ENCODE data around the gene IPO9.
A peak's percentile ranks its signal among the peaks of the same experiment; 100 is the strongest.

Gene IPO9

DNA sequence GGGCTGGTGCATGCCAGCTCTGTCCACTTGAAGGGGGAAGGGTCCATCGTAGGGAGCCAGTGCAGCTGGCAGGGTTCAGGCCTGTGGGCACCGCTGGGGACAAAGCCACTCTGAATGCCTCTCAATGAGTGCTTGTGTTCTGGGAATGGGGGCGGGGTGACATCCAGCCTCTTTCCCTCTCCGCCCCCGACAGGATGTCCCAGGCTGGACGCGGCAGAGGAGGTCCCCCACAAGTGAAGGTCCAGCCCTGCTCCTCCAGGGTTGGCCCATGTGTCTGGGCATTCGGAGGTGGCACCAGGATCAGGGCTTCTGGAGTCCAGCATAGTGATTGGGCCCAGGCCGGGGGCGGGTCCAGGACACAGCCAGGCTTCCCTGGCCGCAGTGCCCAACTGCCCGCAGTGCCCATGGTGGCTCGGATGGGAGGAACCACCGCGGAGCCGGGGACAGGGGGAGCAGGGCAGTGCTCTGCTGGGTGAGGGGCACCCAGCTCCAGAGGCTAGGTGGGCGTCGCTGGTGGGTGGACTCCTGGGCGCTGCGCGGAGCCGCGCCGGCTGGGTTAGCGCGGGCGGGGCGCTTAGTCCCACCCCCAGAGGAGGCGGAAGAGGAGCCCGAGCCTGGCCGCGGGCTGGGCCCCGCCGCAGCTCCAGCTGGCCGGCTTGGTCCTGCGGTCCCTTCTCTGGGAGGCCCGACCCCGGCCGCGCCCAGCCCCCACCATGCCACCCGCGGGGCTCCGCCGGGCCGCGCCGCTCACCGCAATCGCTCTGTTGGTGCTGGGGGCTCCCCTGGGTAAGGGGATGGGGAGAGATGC lies 59.5 kb downstream of the IPO9 start, which contains the start of gene SHISA4:
Gene SHISA4 (plus strand): TSS at position 617 of the 808 bp plus-strand sequence. CDS start 97 bp downstream, at position 714.
- peak within 1 kb of the TSS; percentile 69 for H3K4me3 Mint-ChIP-seq
- H3K27ac Mint-ChIP-seq (ENCODE audit: low read depth), result peak within 1 kb of the TSS; percentile 11
- peak; percentile 58 for ATAC-seq (replicated peaks; ENCODE audit: extremely low read depth, poor library complexity, severe bottlenecking)
- H3K27me3 Mint-ChIP-seq, result peaks cover 66% of the 10 kb centered on the region
- no peak for DNase-seq (ENCODE audit: low spot score in 2 of 2)
- H3K9me3 Mint-ChIP-seq, result no peaks in the 10 kb centered on the region
- H3K4me1 Mint-ChIP-seq, result peaks cover 6% of the 10 kb centered on the region
- peaks cover 2% of the 10 kb centered on the region for H3K36me3 Mint-ChIP-seq (ENCODE audit: insufficient read depth)

DNA sequence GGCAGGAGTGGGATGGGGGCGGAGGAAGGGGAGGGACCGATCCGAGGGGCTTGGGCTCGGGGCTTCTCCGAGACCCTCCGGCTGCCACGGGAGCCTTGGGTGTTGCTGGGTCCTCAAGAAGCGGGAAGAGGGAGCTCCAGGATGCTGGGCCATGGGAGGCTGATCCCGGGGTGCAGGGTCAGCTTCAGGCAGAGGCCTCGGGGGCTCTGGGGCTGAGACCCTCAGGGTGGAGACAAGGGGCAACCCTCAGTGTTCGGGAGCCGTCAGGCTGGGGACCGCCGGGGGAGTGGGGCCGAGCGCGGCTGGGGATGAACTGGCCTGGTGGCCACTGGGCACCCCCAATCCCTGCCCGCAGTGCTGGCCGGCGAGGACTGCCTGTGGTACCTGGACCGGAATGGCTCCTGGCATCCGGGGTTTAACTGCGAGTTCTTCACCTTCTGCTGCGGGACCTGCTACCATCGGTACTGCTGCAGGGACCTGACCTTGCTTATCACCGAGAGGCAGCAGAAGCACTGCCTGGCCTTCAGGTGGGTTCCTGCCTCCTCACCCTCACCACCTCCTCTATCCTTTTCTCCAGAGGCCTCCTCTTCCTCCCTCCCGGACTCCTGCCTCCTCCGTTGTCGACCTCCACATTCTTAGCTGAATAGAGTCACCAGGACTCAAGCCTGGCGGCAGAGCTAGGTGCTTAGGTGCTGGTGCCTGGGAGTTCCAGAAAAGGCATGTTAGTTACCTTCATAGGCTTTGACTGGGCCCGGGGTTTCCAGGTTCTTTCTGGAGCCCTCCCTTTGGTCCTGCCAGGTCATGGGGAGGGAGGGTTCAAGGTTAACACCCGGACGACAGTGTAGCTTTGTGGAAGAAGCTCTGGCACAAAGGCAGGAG lies 60.4 kb downstream of the IPO9 start:
- ATAC-seq (replicated peaks; ENCODE audit: extremely low read depth, poor library complexity, severe bottlenecking) (peak; percentile 19), DNase-seq (ENCODE audit: low spot score in 2 of 2) (no peak)
- no peaks in the 10 kb centered on the region for H3K9me3 Mint-ChIP-seq
- peaks cover 75% of the 10 kb centered on the region for H3K27me3 Mint-ChIP-seq
- peaks cover 2% of the 10 kb centered on the region for H3K36me3 Mint-ChIP-seq (ENCODE audit: insufficient read depth)
- H3K4me3 Mint-ChIP-seq, result peak overlapping the region; percentile 69
- H3K4me1 Mint-ChIP-seq, result peaks cover 6% of the 10 kb centered on the region
- no peak overlapping the region for H3K27ac Mint-ChIP-seq (ENCODE audit: low read depth)

DNA sequence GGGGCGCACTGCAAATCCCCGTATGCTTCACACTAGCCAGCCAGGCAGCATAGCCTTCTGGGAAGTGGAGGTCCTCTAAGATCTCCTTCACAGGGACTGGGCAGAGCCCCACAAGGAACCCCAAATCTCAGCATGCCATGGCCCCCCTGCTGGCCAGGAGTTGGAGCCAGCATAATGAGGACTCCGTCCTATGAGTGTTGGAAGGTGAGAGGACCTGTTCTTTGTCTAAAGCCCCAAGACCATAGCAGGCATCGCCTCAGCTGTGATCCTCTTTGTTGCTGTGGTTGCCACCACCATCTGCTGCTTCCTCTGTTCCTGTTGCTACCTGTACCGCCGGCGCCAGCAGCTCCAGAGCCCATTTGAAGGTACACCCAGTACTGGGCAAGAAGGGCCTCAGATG lies 61.3 kb downstream of the IPO9 start:
- Mint-ChIP-seq H3K4me3 (no peak overlapping the region), H3K27me3 (peaks cover 79% of the 10 kb centered on the region), H3K27ac (ENCODE audit: low read depth) (no peak overlapping the region), H3K36me3 (ENCODE audit: insufficient read depth) (peaks cover 2% of the 10 kb centered on the region), H3K9me3 (no peaks in the 10 kb centered on the region), H3K4me1 (peaks cover 6% of the 10 kb centered on the region)
- ATAC-seq (replicated peaks; ENCODE audit: extremely low read depth, poor library complexity, severe bottlenecking) (no peak), DNase-seq (ENCODE audit: low spot score in 2 of 2) (no peak)

DNA sequence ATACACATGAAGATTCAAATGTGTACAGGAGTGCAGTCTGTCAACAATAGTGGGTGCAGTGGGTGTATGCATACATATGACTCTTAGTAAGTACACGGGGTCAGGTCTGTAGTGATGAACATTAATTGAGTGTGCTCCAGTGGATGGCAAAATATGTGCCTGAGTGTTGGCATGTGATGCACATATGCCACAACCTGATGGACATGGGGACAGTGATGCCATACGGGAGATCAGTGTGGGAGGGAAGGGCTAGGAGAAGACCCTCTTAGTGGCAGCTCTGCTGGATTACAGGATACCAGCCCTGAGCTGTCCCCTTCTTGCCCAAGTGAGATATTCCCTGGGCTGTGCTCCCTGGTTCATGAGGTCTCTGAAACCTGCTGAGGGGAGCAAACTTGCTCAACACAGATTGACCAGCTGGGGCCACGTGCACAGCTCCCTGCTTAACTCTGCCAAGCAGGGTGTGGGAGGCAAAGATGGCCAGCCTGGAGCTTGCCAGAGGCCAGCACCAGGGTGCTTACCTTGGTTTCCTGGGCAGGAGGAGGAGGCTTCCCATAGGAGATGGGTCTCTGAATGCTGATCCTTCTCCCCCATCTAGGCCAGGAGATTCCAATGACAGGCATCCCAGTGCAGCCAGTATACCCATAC lies 62.0 kb downstream of the IPO9 start:
- no peaks in the 10 kb centered on the region for H3K9me3 Mint-ChIP-seq
- DNase-seq (ENCODE audit: low spot score in 2 of 2) (no peak), ATAC-seq (replicated peaks; ENCODE audit: extremely low read depth, poor library complexity, severe bottlenecking) (no peak)
- peaks cover 2% of the 10 kb centered on the region for H3K36me3 Mint-ChIP-seq (ENCODE audit: insufficient read depth)
- H3K27ac Mint-ChIP-seq (ENCODE audit: low read depth), result no peak overlapping the region
- peaks cover 79% of the 10 kb centered on the region for H3K27me3 Mint-ChIP-seq
- peaks cover 9% of the 10 kb centered on the region for H3K4me1 Mint-ChIP-seq
- H3K4me3 Mint-ChIP-seq, result no peak overlapping the region

DNA sequence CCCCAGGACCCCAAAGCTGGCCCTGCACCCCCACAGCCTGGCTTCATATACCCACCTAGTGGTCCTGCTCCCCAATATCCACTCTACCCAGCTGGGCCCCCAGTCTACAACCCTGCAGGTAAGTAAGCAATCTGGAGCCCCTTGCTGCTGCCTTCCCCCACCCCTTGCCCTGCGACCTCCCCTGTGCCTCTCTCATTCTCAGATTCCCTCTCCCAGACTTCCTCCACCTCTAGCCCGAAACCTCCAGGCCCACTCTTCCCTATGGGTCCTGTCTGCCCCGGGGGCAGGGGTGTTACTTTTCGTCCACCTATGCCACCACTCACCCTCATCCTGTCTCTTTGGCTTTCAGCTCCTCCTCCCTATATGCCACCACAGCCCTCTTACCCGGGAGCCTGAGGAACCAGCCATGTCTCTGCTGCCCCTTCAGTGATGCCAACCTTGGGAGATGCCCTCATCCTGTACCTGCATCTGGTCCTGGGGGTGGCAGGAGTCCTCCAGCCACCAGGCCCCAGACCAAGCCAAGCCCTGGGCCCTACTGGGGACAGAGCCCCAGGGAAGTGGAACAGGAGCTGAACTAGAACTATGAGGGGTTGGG lies 62.6 kb downstream of the IPO9 start:
- Mint-ChIP-seq H3K27ac (ENCODE audit: low read depth) (no peak overlapping the region), H3K36me3 (ENCODE audit: insufficient read depth) (peaks cover 2% of the 10 kb centered on the region), H3K4me3 (no peak overlapping the region), H3K4me1 (peaks cover 14% of the 10 kb centered on the region), H3K27me3 (peaks cover 76% of the 10 kb centered on the region), H3K9me3 (no peaks in the 10 kb centered on the region)
- DNase-seq (ENCODE audit: low spot score in 2 of 2) (no peak), ATAC-seq (replicated peaks; ENCODE audit: extremely low read depth, poor library complexity, severe bottlenecking) (no peak)

DNA sequence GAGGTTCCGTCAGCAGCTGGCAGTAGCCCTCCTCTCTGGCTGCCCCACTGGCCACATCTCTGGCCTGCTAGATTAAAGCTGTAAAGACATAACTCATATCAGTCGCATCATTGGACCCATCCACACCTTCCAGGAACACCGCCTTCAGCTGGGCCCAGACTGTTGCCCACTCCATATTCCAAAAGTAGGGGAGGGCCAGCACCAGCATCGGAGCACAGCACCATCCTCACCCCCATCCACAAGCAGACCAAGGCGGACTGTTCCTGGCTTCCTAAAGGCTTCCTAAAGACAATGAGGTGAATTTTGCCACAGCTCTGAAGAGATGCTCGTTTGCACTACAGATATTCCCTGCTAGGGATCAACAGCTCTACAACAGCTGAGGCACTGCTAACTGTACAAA lies 63.3 kb downstream of the IPO9 start:
- H3K4me3 Mint-ChIP-seq, result no peak overlapping the region
- peaks cover 2% of the 10 kb centered on the region for H3K36me3 Mint-ChIP-seq (ENCODE audit: insufficient read depth)
- H3K4me1 Mint-ChIP-seq, result peaks cover 14% of the 10 kb centered on the region
- H3K27me3 Mint-ChIP-seq, result peaks cover 69% of the 10 kb centered on the region
- no peak overlapping the region for H3K27ac Mint-ChIP-seq (ENCODE audit: low read depth)
- no peak for ATAC-seq (replicated peaks; ENCODE audit: extremely low read depth, poor library complexity, severe bottlenecking)
- H3K9me3 Mint-ChIP-seq, result no peaks in the 10 kb centered on the region
- DNase-seq (ENCODE audit: low spot score in 2 of 2), result no peak

DNA sequence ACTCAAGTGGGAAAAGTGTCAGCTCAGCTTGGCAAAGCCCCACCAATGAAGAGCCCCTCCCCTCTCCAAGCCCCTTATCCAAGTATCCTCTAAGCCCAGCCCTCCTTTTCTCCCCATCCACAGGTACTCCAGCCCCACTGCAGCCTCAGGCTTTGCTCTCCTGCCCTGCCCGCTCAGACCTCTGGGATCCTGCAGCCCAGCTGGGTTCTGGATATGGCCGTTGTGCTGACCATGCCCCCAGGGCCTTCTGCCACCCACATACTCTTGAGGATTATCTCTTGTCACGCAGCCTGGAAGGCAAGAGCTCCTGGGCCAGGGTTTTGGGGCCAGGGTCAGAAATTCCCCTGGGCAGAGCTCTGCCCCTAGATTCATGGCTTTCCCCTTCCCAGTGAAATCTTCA lies 64.5 kb downstream of the IPO9 start:
- Mint-ChIP-seq H3K4me3 (no peak overlapping the region), H3K4me1 (peaks cover 14% of the 10 kb centered on the region), H3K36me3 (ENCODE audit: insufficient read depth) (peaks cover 2% of the 10 kb centered on the region), H3K9me3 (no peaks in the 10 kb centered on the region), H3K27me3 (peaks cover 57% of the 10 kb centered on the region), H3K27ac (ENCODE audit: low read depth) (no peak overlapping the region)
- DNase-seq (ENCODE audit: low spot score in 2 of 2) (no peak), ATAC-seq (replicated peaks; ENCODE audit: extremely low read depth, poor library complexity, severe bottlenecking) (no peak)

DNA sequence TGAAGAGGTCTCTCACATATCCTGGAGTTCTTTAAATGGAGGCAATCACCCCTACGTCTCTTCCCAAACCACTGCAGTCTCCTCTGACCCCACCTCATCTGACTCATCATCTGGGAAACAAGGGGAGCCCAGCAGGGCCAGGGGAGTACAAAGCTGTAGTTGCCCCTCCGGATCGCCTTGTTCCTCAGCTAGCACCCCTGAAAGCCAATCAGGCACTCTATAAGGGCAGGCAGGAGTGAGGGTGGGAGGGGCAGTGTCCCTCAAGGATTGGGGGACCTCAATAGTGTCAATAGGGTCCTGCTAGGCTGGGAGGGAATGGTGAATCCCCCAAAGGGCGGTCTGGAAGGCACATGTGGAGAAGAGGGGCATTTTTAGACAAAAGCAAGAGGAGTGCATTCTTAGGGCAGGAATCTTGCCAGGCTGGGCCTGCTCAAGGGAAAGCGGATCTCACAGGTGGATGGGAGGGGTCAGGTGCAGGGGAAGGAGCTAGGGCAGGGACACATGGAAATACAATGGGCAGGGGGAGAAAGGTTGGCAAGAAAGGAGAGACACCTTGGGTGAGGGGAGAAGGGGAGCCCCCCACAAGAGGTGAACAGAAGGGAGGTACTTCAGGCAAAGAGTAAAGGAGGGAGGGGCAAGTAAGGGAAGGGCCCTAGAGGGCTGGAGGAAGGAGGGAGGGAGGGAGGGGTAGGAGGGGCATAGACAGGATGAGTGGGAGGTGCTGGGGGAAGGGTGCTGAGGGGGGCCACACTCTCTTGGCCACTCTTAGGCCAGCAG lies 65.6 kb downstream of the IPO9 start:
- Mint-ChIP-seq H3K27me3 (peaks cover 53% of the 10 kb centered on the region), H3K4me3 (no peak overlapping the region), H3K4me1 (peaks cover 11% of the 10 kb centered on the region), H3K27ac (ENCODE audit: low read depth) (no peak overlapping the region), H3K9me3 (no peaks in the 10 kb centered on the region), H3K36me3 (ENCODE audit: insufficient read depth) (peaks cover 2% of the 10 kb centered on the region)
- no peak for DNase-seq (ENCODE audit: low spot score in 2 of 2)
- no peak for ATAC-seq (replicated peaks; ENCODE audit: extremely low read depth, poor library complexity, severe bottlenecking)

DNA sequence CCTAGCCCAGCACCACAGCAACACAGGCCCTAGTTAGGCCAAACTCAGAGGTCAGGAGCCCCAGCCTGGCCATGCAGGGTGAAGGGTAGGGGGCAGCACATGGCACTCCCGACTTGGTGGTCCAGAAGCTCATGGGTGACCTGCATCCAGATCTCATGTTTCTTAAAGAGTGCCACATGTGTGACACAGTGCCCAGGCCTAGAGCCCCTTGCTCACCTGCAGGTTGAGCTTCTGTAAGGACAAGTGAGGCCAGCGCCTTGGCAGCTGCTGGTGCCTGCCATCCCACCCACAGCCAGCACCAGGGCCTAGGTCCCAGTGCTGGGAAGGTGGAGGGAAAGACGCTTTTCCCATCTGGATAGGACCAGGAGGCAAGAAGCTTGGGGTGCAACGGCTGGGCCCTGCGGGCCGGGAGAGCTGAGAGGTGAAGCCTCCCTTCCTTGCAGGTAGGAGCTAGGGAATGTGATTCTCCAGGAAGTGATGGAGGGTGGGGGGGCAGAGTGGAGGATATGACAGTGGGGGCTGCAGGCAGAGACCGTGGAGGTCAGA lies 66.2 kb downstream of the IPO9 start:
- H3K9me3 Mint-ChIP-seq, result no peaks in the 10 kb centered on the region
- peaks cover 8% of the 10 kb centered on the region for H3K4me1 Mint-ChIP-seq
- peaks cover 53% of the 10 kb centered on the region for H3K27me3 Mint-ChIP-seq
- H3K4me3 Mint-ChIP-seq, result no peak overlapping the region
- H3K27ac Mint-ChIP-seq (ENCODE audit: low read depth), result no peak overlapping the region
- no peak for DNase-seq (ENCODE audit: low spot score in 2 of 2)
- no peak for ATAC-seq (replicated peaks; ENCODE audit: extremely low read depth, poor library complexity, severe bottlenecking)
- peaks cover 2% of the 10 kb centered on the region for H3K36me3 Mint-ChIP-seq (ENCODE audit: insufficient read depth)

DNA sequence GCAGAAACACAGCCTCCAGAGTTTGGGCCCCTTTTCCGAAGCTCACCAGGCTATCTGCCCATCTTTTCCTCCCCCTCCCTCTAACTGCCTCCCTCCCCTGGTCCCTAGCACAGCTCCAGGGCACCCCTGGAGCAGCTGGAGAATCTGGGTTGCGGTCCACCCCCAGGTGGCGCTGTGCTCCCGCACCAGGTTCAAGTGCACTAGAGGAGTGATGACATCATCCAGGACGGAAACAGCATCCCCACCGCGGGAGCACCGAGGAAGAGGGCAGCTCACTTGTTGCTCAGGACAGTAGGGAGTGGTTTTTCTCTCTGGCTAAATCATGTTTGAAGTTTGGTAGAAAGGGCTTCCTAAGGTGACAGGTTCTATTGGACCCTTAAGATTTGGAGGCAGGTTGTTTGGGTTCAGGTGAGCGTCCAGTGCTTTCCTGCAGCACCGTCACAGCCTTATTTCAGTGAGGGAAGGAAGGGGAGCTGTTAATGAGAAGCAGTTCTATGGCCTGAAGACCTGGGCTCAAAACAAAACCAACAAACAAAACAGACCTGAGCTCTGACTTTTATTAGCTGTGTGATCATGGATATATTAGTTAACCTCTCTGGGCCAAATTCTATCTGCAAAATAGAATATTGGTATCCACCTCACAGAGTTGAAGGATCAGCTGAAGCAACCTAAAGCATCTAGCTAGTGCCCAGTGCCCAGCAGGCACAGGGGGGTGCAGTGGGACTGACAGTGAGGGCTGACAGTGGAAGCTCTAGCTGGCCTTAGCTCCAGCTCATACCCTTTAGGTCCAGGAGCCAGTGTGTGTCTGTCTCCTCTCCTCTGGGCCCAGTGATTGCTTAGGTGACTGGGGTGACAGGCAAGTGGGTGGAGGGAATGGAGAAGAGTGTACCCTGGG lies 67.2 kb downstream of the IPO9 start:
- Mint-ChIP-seq H3K27me3 (peaks cover 47% of the 10 kb centered on the region), H3K36me3 (ENCODE audit: insufficient read depth) (peaks cover 2% of the 10 kb centered on the region), H3K27ac (ENCODE audit: low read depth) (peak overlapping the region; percentile 83), H3K4me1 (peaks cover 8% of the 10 kb centered on the region), H3K9me3 (no peaks in the 10 kb centered on the region), H3K4me3 (no peak overlapping the region)
- DNase-seq (ENCODE audit: low spot score in 2 of 2), result peak; percentile 57 to 63
- ATAC-seq (replicated peaks; ENCODE audit: extremely low read depth, poor library complexity, severe bottlenecking), result peak; percentile 81

DNA sequence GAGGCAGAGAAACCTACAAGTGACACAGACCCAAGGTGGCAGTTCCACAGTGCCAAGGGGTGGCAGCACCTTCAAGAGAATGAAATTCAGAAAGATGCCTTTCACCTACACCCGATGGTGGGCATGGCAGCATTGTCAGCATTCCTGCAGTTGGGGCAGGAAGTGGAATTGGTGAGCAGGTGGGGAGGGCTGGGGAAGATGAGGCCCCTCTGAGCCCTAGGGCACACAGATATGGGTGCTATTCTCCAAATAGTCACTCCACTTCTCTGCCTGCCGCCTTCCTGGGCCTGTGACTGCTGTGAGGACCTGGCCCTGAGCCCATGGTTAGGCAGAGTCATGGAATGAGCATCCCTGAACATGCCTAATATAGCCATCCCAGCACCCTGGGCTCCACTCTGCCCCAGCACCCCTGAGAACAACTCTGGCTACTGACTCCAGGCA lies 68.0 kb downstream of the IPO9 start:
- ATAC-seq (replicated peaks; ENCODE audit: extremely low read depth, poor library complexity, severe bottlenecking), result no peak
- H3K4me3 Mint-ChIP-seq, result no peak overlapping the region
- no peak for DNase-seq (ENCODE audit: low spot score in 2 of 2)
- H3K36me3 Mint-ChIP-seq (ENCODE audit: insufficient read depth), result peaks cover 2% of the 10 kb centered on the region
- no peak overlapping the region for H3K27ac Mint-ChIP-seq (ENCODE audit: low read depth)
- H3K4me1 Mint-ChIP-seq, result peaks cover 8% of the 10 kb centered on the region
- no peaks in the 10 kb centered on the region for H3K9me3 Mint-ChIP-seq
- peaks cover 39% of the 10 kb centered on the region for H3K27me3 Mint-ChIP-seq

Data from central memory CD8-positive, alpha-beta T cell (primary cell).